ENCODE measurements around the gene CLCN5. TPM values are rescaled to one million over a fixed set of nuclear protein-coding genes. Genes with fewer than 3 reads are reported as not detected.

Gene CLCN5
- total and polyA plus RNA-seq, 2 experiments from 2014 or later, result 3.7 to 13.6 TPM

- Mint-ChIP-seq H3K36me3 (ENCODE audit: low read depth) (no peaks in the 10 kb centered on the region), H3K9me3 (no peaks in the 10 kb centered on the region), H3K4me1 (no peaks in the 10 kb centered on the region), H3K4me3 (no peak overlapping the region), H3K27ac (no peak overlapping the region), H3K27me3 (ENCODE audit: insufficient read depth, low read depth, poor library complexity) (no peaks in the 10 kb centered on the region)
- TF ChIP-seq ETS1 (IDR thresholded peaks at IDR 0.05) (no peak), POLR2AphosphoS5 (IDR thresholded peaks at IDR 0.05; ENCODE audit: low read depth) (no peak), CREB1 (CRISPR knock-in tag; IDR thresholded peaks at IDR 0.05; ENCODE audit: low read depth) (no peak), EZH2phosphoT487 (IDR thresholded peaks at IDR 0.05; ENCODE audit: unreplicated experiment) (no peak), JUNB (IDR thresholded peaks at IDR 0.05; ENCODE audit: unreplicated experiment) (no peak), STAT1 (IDR thresholded peaks at IDR 0.05; ENCODE audit: unreplicated experiment) (no peak), EZH2 (IDR thresholded peaks at IDR 0.05; ENCODE audit: low read depth, unreplicated experiment) (no peak), ZNF114 (CRISPR knock-in tag; IDR thresholded peaks at IDR 0.05) (no peak), NANOG (IDR thresholded peaks at IDR 0.05; ENCODE audit: borderline replicate concordance) (no peak), ZNF331 (CRISPR knock-in tag; IDR thresholded peaks at IDR 0.05; ENCODE audit: low read depth) (no peak)
- TF ChIP-seq, protein P1, sequence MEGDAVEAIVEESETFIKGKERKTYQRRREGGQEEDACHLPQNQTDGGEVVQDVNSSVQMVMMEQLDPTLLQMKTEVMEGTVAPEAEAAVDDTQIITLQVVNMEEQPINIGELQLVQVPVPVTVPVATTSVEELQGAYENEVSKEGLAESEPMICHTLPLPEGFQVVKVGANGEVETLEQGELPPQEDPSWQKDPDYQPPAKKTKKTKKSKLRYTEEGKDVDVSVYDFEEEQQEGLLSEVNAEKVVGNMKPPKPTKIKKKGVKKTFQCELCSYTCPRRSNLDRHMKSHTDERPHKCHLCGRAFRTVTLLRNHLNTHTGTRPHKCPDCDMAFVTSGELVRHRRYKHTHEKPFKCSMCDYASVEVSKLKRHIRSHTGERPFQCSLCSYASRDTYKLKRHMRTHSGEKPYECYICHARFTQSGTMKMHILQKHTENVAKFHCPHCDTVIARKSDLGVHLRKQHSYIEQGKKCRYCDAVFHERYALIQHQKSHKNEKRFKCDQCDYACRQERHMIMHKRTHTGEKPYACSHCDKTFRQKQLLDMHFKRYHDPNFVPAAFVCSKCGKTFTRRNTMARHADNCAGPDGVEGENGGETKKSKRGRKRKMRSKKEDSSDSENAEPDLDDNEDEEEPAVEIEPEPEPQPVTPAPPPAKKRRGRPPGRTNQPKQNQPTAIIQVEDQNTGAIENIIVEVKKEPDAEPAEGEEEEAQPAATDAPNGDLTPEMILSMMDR (conservative IDR thresholded peaks at IDR 0.05; ENCODE audit: low read depth in 2 of 2), result no peak
- TF ChIP-seq, protein P2, sequence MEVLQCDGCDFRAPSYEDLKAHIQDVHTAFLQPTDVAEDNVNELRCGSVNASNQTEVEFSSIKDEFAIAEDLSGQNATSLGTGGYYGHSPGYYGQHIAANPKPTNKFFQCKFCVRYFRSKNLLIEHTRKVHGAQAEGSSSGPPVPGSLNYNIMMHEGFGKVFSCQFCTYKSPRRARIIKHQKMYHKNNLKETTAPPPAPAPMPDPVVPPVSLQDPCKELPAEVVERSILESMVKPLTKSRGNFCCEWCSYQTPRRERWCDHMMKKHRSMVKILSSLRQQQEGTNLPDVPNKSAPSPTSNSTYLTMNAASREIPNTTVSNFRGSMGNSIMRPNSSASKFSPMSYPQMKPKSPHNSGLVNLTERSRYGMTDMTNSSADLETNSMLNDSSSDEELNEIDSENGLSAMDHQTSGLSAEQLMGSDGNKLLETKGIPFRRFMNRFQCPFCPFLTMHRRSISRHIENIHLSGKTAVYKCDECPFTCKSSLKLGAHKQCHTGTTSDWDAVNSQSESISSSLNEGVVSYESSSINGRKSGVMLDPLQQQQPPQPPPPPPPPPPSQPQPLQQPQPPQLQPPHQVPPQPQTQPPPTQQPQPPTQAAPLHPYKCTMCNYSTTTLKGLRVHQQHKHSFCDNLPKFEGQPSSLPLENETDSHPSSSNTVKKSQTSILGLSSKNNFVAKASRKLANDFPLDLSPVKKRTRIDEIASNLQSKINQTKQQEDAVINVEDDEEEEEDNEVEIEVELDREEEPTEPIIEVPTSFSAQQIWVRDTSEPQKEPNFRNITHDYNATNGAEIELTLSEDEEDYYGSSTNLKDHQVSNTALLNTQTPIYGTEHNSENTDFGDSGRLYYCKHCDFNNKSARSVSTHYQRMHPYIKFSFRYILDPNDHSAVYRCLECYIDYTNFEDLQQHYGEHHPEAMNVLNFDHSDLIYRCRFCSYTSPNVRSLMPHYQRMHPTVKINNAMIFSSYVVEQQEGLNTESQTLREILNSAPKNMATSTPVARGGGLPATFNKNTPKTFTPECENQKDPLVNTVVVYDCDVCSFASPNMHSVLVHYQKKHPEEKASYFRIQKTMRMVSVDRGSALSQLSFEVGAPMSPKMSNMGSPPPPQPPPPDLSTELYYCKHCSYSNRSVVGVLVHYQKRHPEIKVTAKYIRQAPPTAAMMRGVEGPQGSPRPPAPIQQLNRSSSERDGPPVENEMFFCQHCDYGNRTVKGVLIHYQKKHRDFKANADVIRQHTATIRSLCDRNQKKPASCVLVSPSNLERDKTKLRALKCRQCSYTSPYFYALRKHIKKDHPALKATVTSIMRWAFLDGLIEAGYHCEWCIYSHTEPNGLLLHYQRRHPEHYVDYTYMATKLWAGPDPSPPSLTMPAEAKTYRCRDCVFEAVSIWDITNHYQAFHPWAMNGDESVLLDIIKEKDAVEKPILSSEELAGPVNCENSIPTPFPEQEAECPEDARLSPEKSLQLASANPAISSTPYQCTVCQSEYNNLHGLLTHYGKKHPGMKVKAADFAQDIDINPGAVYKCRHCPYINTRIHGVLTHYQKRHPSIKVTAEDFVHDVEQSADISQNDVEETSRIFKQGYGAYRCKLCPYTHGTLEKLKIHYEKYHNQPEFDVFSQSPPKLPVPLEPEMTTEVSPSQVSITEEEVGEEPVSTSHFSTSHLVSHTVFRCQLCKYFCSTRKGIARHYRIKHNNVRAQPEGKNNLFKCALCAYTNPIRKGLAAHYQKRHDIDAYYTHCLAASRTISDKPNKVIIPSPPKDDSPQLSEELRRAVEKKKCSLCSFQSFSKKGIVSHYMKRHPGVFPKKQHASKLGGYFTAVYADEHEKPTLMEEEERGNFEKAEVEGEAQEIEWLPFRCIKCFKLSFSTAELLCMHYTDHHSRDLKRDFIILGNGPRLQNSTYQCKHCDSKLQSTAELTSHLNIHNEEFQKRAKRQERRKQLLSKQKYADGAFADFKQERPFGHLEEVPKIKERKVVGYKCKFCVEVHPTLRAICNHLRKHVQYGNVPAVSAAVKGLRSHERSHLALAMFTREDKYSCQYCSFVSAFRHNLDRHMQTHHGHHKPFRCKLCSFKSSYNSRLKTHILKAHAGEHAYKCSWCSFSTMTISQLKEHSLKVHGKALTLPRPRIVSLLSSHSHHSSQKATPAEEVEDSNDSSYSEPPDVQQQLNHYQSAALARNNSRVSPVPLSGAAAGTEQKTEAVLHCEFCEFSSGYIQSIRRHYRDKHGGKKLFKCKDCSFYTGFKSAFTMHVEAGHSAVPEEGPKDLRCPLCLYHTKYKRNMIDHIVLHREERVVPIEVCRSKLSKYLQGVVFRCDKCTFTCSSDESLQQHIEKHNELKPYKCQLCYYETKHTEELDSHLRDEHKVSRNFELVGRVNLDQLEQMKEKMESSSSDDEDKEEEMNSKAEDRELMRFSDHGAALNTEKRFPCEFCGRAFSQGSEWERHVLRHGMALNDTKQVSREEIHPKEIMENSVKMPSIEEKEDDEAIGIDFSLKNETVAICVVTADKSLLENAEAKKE (CRISPR knock-in tag; IDR thresholded peaks at IDR 0.05), result no peak
- TF ChIP-seq, protein P3, sequence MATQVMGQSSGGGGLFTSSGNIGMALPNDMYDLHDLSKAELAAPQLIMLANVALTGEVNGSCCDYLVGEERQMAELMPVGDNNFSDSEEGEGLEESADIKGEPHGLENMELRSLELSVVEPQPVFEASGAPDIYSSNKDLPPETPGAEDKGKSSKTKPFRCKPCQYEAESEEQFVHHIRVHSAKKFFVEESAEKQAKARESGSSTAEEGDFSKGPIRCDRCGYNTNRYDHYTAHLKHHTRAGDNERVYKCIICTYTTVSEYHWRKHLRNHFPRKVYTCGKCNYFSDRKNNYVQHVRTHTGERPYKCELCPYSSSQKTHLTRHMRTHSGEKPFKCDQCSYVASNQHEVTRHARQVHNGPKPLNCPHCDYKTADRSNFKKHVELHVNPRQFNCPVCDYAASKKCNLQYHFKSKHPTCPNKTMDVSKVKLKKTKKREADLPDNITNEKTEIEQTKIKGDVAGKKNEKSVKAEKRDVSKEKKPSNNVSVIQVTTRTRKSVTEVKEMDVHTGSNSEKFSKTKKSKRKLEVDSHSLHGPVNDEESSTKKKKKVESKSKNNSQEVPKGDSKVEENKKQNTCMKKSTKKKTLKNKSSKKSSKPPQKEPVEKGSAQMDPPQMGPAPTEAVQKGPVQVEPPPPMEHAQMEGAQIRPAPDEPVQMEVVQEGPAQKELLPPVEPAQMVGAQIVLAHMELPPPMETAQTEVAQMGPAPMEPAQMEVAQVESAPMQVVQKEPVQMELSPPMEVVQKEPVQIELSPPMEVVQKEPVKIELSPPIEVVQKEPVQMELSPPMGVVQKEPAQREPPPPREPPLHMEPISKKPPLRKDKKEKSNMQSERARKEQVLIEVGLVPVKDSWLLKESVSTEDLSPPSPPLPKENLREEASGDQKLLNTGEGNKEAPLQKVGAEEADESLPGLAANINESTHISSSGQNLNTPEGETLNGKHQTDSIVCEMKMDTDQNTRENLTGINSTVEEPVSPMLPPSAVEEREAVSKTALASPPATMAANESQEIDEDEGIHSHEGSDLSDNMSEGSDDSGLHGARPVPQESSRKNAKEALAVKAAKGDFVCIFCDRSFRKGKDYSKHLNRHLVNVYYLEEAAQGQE (IDR thresholded peaks at IDR 0.05; ENCODE audit: unreplicated experiment), result no peak
- H2AFZ ChIP-seq, result no peak overlapping the region
- H4K20me1 ChIP-seq (replicated peaks; ENCODE audit: insufficient read depth), result no peaks in the 10 kb centered on the region
- H3K4me1 ChIP-seq (ENCODE audit: insufficient read depth), result no peaks in the 10 kb centered on the region
- no peaks in the 10 kb centered on the region for H3K27me3 ChIP-seq (ENCODE audit: insufficient read depth)
- H3K79me2 ChIP-seq (replicated peaks; ENCODE audit: insufficient read depth), result no peaks in the 10 kb centered on the region
- no peaks in the 10 kb centered on the region for H3F3A ChIP-seq (replicated peaks; ENCODE audit: low read depth)
- H3K36me3 ChIP-seq (ENCODE audit: insufficient read depth), result no peaks in the 10 kb centered on the region
- no peaks in the 10 kb centered on the region for H3K9me2 ChIP-seq (ENCODE audit: insufficient read depth)
- no peak overlapping the region for H3K4me2 ChIP-seq
- no peak overlapping the region for H3K4me3 ChIP-seq
- H3K27ac ChIP-seq (ENCODE audit: low read depth), result no peak overlapping the region
- no peak for ATAC-seq
- DNase-seq (ENCODE audit: low spot score), result no peak
Measured at GRCh38 chrX:49978176-49978575, 55.8 kb downstream of the CLCN5 start.
